GM21381 (cell line): ENCODE measurements around the gene ERCC5.

Source experiments
- ATAC-seq: cut with Tn5 transposase; IDR thresholded peaks from one replicate; pipeline ENCODE4 v1.9.1; 2021; ENCODE audit warnings: mild to moderate bottlenecking, moderate library complexity; ENCODE audit not compliant: unreplicated experiment

The ERCC5 gene

DNA sequence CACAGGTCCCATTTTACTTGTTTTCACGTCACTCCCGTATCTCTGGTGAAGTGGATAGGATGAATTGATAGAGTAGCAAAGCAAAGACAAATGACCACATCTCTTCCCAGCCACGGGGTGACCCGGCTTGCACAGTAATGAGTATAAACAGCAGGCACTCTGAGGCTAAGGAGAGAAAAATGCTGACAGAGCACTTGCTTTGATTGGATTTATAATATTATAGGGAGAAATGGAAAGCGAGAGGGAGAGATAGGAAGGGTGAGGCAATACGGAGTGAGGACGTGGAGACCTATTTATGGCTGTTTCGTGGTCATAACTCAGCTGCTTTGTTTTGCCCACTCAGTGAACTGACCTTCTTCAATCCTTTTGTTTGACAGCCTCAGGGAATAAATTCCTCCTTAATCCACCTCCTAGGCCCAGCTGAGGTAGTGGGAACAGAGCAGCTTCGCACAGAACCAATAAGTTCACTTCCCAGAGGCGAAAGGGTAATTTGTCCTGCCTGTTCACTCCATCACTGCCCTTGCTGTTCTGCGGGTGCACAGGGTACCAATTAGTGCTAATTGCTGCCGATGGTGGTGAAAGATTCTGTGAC lies 68.6 kb downstream of the ERCC5 start:
- ATAC-seq, result no peak

- no peak for ATAC-seq
Measured at GRCh38 chr13:102915393-102915930, 69.6 kb downstream of the ERCC5 start.

- no peak for ATAC-seq
Measured at GRCh38 chr13:102917019-102917418, 71.2 kb downstream of the ERCC5 start.

- no peak for ATAC-seq
Measured at GRCh38 chr13:102922184-102922583, 76.4 kb downstream of the ERCC5 start.
